PC-3 (cell line): Measurements from ENCODE around the gene ZSCAN12. TPM values are rescaled to one million over a fixed set of nuclear protein-coding genes. Genes with fewer than 3 reads are reported as not detected.

Source experiments
- ATAC-seq: fragments of 200-7000 bp; cut with Tn5 transposase; 2 replicates; pipeline ENCODE4 v1.9.1; 2020; ENCODE audit warnings: mild to moderate bottlenecking, moderate library complexity
- BruUV-seq: library from RNA; stranded (reverse); fragments of 400-500 nt; replicated peaks from 2 replicates; lab custom pipeline; 2021; lab: Mats Ljungman, UMichigan
- CTCF ChIA-PET: fragments of 300-600 bp; sonication (Branson Sonifier 250); formaldehyde crosslinking; loops from one replicate; lab custom pipeline; 2022; ENCODE audit warnings: antibody characterized with exemption; lab: Charles Lee
- POLR2A ChIA-PET: fragments of 300-600 bp; sonication (Branson Sonifier 250); formaldehyde crosslinking; loops from one replicate; lab custom pipeline; 2022; ENCODE audit warnings: antibody characterized with exemption; ENCODE audit not compliant: unreplicated experiment; lab: Charles Lee
- DNase-seq: peaks from one replicate; pipeline ENCODE4 v3.0.0-alpha.2; 2015
- H2AFZ ChIP-seq: fragments of 300-600 bp; sonication (generic); 2 replicates; pipeline ENCODE4 v1.6.0; 2016; ENCODE audit warnings: antibody characterized with exemption, low read length
- H3F3A ChIP-seq: fragments of 300-600 bp; sonication (generic); one replicate; pipeline ENCODE4 v1.6.0; 2017; ENCODE audit warnings: antibody characterized with exemption, low read length, control low read depth, mild to moderate bottlenecking; ENCODE audit not compliant: unreplicated experiment
- H3K27ac ChIP-seq: fragments of 300-600 bp; sonication (generic); 2 replicates; pipeline ENCODE4 v1.5.1; 2016; ENCODE audit warnings: mild to moderate bottlenecking, low read length
- H3K27me3 ChIP-seq: fragments of 300-600 bp; sonication (generic); 2 replicates; pipeline ENCODE4 v1.6.1; 2016; ENCODE audit warnings: low read length, mixed read lengths
- H3K36me3 ChIP-seq: fragments of 300-600 bp; sonication (generic); 2 replicates; pipeline ENCODE4 v1.6.1; 2016; ENCODE audit warnings: low read depth, mixed run types, low read length, mixed read lengths
- H3K4me1 ChIP-seq: fragments of 300-600 bp; sonication (generic); 2 replicates; pipeline ENCODE4 v1.5.1; 2016; ENCODE audit warnings: low read length; ENCODE audit not compliant: insufficient read depth
- H3K4me2 ChIP-seq: fragments of 300-600 bp; sonication (generic); 2 replicates; pipeline ENCODE4 v1.6.0; 2016; ENCODE audit warnings: low read length
- H3K4me3 ChIP-seq: fragments of 300-600 bp; sonication (generic); 2 replicates; pipeline ENCODE4 v1.5.1; 2016; ENCODE audit warnings: mild to moderate bottlenecking, low read length, mixed read lengths
- H3K79me2 ChIP-seq: fragments of 300-600 bp; sonication (generic); 2 replicates; pipeline ENCODE4 v1.6.1; 2017; ENCODE audit warnings: low read length, mixed read lengths
- H3K9ac ChIP-seq: fragments of 300-600 bp; sonication (generic); 2 replicates; pipeline ENCODE4 v1.6.0; 2016; ENCODE audit warnings: mild to moderate bottlenecking, low read length
- H3K9me2 ChIP-seq: fragments of 300-600 bp; sonication (generic); replicated peaks from 2 replicates; pipeline ENCODE4 v1.6.1; 2016; ENCODE audit warnings: mixed run types, low read length, mixed read lengths
- H3K9me3 ChIP-seq: fragments of 300-600 bp; sonication (generic); 2 replicates; pipeline ENCODE4 v1.6.1; 2016; ENCODE audit warnings: low read length, mixed read lengths
- H4K20me1 ChIP-seq: fragments of 300-600 bp; sonication (generic); 2 replicates; pipeline ENCODE4 v1.6.1; 2016; ENCODE audit warnings: low read length, mixed read lengths
- CTCF ChIP-seq: fragments of 300-600 bp; sonication (generic); conservative IDR thresholded peaks from 2 replicates; pipeline ENCODE4 v1.5.1; 2017; ENCODE audit warnings: antibody characterized with exemption, low read depth, mild to moderate bottlenecking, low read length
- EZH2 ChIP-seq: fragments of 300-600 bp; sonication (generic); IDR thresholded peaks from one replicate; pipeline ENCODE4 v1.6.1; 2017; ENCODE audit warnings: antibody characterized with exemption, mild to moderate bottlenecking, low read length; ENCODE audit not compliant: unreplicated experiment
- EZH2phosphoT487 ChIP-seq: fragments of 300-600 bp; sonication (generic); IDR thresholded peaks from 2 replicates; pipeline ENCODE4 v1.6.1; 2018; ENCODE audit warnings: mild to moderate bottlenecking, antibody characterized with exemption, low read length, borderline replicate concordance
- intact Hi-C: fragments of 100-400 bp; cut with micrococcal nuclease; formaldehyde crosslinking; loops from 2 replicates; pipeline ENCODE4 v1.9.0; 2023
- total RNA-seq: library from RNA; depleted of rRNA; stranded (reverse); fragments of >200 nt; gene quantifications from 2 replicates; pipeline ENCODE4 v1.2.3, GENCODE V29; 2014

The ZSCAN12 gene
- total RNA-seq, 1 experiment from 2014 or later = 0.95 TPM

- no peaks in the 10 kb centered on the region for H3K36me3 ChIP-seq
- H3K4me1 ChIP-seq = peaks cover 12% of the 10 kb centered on the region
- BruUV-seq = no TSS peak
- no peaks in the 10 kb centered on the region for H3K9me3 ChIP-seq
- peak overlapping the region; percentile 83 for H3K27ac ChIP-seq
- TF ChIP-seq EZH2 (no peak), EZH2phosphoT487 (no peak), CTCF (no peak)
- peak; percentile 23 for ATAC-seq
- H3K4me3 ChIP-seq = peak overlapping the region; percentile 75
- peak; percentile 72 for DNase-seq
- peak overlapping the region; percentile 96 for H3K4me2 ChIP-seq
- ChIA-PET POLR2A (interaction anchor here (0.5 to 1.2 kb wide), 2 partner anchors 69 to 117 kb away, joined by 3 to 8 read pairs; partner anchors contain the start of gene ZSCAN26), CTCF (no interaction called here)
- intact Hi-C loops = loop anchor here (5.0 kb wide), 3 partner anchors 69 to 199 kb away; partner anchors contain the start of genes ZSCAN26 and ZSCAN9
- peak overlapping the region; percentile 86 for H2AFZ ChIP-seq
- peak overlapping the region; percentile 70 for H3K9ac ChIP-seq
- H3K79me2 ChIP-seq = no peaks in the 10 kb centered on the region
- no peaks in the 10 kb centered on the region for H3K27me3 ChIP-seq
- no peaks in the 10 kb centered on the region for H3F3A ChIP-seq
- H3K9me2 ChIP-seq = no peaks in the 10 kb centered on the region
- no peaks in the 10 kb centered on the region for H4K20me1 ChIP-seq
Measured at GRCh38 chr6:28336284-28337120, 63.0 kb downstream of the ZSCAN12 start.

GRCh38 chr6:28335564-28336283, 63.8 kb downstream of the ZSCAN12 start, which contains the start of gene ZSCAN31:
Gene ZSCAN31, minus strand, starts transcription at chr6:28336148. Its CDS starts 6,465 bp downstream, at chr6:28329683.
- Histone ChIP-seq H3K27me3 (no peaks in the 10 kb centered on the region), H3K4me1 (peaks cover 12% of the 10 kb centered on the region), H3K9me3 (no peaks in the 10 kb centered on the region), H3K36me3 (no peaks in the 10 kb centered on the region), H3K79me2 (no peaks in the 10 kb centered on the region), H3K4me3 (peak within 1 kb of the TSS; percentile 75), H2AFZ (peak within 1 kb of the TSS; percentile 86), H3K9ac (peak within 1 kb of the TSS; percentile 70), H3F3A (no peaks in the 10 kb centered on the region), H3K4me2 (peak within 1 kb of the TSS; percentile 96), H3K9me2 (no peaks in the 10 kb centered on the region), H3K27ac (peak within 1 kb of the TSS; percentile 83), H4K20me1 (no peaks in the 10 kb centered on the region)
- TF ChIP-seq EZH2phosphoT487 (no peak), EZH2 (no peak), CTCF (no peak)
- peak; percentile 97 for DNase-seq
- ChIA-PET POLR2A (interaction anchor here (0.5 to 1.2 kb wide), 4 partner anchors 15 to 116 kb away, joined by 3 to 8 read pairs (median 3); partner anchors contain the start of gene ZSCAN26), CTCF (interaction anchor here (0.6 to 1.0 kb wide), 3 partner anchors 20 to 117 kb away, joined by 3 to 5 read pairs (median 4); partner anchors contain the start of gene PGBD1)
- intact Hi-C loops = loop anchor here (1.0 to 5.0 kb wide), 5 partner anchors 48 to 198 kb away; partner anchors contain the start of genes PGBD1, ZSCAN26 and ZSCAN9
- BruUV-seq = TSS peak; percentile 86
- ATAC-seq = peak; percentile 85
